DND-41 (cell line): ENCODE data around the gene ATP13A4.

Source experiments
- CTCF ChIP-seq: IDR thresholded peaks from 2 replicates; pipeline ENCODE4 v1.5.1; 2012; ENCODE audit warnings: borderline replicate concordance, low read length, moderate library complexity, mild to moderate bottlenecking; ENCODE audit not compliant: poor library complexity, severe bottlenecking; ENCODE audit errors: extremely low read depth
- EZH2 ChIP-seq: IDR thresholded peaks from 3 replicates; pipeline ENCODE4 v1.6.1; 2012; ENCODE audit warnings: borderline replicate concordance, low read depth, mild to moderate bottlenecking, moderate library complexity, low read length, inconsistent platforms; ENCODE audit not compliant: severe bottlenecking

GRCh38 chr3:193396451-193397244 lies 158.0 kb downstream of the ATP13A4 start:
- TF ChIP-seq CTCF, result no peak
- no peak for TF ChIP-seq EZH2
